ENCODE data around the gene ATG16L1.

ATG16L1 gene

DNA sequence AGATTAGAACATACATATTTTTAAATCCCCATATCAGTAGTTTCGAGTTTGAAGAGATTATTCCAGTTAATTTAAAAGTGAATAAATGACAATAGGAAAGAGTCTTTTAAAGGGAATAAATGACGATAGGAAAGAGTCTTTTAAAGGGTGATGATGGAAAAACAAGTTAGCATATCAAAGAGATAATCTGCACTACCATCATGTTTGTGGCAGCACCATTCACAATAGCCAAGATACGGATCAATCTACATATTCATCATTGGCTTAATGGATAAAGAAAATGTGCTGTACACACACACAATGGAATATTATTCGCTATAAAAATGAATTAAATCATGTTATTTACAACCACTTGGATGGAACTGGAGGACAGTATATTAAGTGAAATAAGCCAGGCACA, 15.0 kb downstream of the ATG16L1 start:
- in situ Hi-C loops (cut with MboI; ENCODE audit: low sequenced_read_pairs, unreplicated experiment), result loop anchor here (25.0 kb wide), 1 partner anchor 654 kb away; no protein-coding TSS in a partner anchor
- no peak for DNase-seq (ENCODE audit: low spot score)
- TF ChIP-seq, protein P1, sequence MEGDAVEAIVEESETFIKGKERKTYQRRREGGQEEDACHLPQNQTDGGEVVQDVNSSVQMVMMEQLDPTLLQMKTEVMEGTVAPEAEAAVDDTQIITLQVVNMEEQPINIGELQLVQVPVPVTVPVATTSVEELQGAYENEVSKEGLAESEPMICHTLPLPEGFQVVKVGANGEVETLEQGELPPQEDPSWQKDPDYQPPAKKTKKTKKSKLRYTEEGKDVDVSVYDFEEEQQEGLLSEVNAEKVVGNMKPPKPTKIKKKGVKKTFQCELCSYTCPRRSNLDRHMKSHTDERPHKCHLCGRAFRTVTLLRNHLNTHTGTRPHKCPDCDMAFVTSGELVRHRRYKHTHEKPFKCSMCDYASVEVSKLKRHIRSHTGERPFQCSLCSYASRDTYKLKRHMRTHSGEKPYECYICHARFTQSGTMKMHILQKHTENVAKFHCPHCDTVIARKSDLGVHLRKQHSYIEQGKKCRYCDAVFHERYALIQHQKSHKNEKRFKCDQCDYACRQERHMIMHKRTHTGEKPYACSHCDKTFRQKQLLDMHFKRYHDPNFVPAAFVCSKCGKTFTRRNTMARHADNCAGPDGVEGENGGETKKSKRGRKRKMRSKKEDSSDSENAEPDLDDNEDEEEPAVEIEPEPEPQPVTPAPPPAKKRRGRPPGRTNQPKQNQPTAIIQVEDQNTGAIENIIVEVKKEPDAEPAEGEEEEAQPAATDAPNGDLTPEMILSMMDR (IDR thresholded peaks at IDR 0.05; ENCODE audit: borderline replicate concordance, control extremely low read depth, extremely low read depth, insufficient read depth, missing control alignments), result no peak

DNA sequence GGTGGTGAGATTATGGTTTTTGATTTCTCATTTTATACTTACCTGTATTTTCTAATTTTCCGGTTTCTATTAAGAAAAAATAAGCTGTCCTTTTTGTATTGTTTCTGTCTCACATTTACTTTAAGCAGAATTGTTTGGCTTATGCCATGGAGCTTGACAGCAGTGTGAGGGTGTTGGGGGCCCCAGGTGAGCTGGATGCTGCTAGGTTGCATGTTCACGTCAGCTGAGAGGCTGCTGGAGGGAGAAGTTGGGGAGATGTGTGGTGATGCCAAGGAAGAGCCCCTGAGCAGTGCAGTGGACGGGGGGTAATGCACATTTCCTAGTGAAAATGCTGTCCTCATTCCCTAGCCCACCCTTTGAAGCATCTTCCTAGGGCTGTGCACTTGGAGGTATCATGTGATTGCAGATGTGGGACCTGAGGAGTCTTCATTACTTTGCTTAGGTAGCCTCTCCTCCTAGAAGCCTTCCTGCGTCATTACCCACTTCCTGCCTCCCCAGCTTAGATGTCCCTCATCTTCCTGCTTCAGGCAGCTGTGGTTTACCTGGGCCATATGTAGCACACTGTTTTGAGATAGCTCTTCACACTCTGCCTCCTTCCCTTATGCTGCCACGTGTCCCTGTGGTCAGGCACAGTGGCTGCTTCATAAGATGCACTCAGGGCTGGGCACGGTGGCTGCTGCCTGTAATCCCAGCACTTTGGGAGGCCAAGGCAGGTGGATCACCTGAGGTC, 16.2 kb downstream of the ATG16L1 start:
- in situ Hi-C loops (cut with MboI; ENCODE audit: low sequenced_read_pairs, unreplicated experiment), result loop anchor here (25.0 kb wide), 1 partner anchor 655 kb away; no protein-coding TSS in a partner anchor

DNA sequence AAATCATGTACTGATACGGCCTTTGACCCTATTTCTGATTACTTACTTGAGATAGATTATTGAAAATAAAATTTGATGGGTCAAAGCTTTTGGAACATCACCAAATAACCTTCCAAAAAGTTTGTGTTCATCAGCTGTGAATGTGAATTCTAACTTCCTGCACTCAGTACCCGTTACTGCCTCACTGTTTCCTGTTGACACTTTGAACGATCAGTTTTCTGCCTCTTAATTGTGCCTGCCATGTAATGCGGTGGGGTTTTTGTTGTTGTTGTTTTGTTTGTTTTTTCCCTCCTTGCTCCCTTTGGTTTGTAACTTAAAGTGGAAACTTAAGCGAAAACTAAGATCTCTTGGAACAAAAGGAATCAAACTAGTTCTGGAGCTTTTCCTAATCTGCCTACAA, 18.9 kb downstream of the ATG16L1 start:
- DNase-seq (ENCODE audit: low spot score), result no peak
- TF ChIP-seq, protein P1 (IDR thresholded peaks at IDR 0.05; ENCODE audit: borderline replicate concordance, control extremely low read depth, extremely low read depth, insufficient read depth, missing control alignments), result no peak
- in situ Hi-C loops (cut with MboI; ENCODE audit: low sequenced_read_pairs, unreplicated experiment), result loop anchor here (25.0 kb wide), 1 partner anchor 658 kb away; no protein-coding TSS in a partner anchor

More for the DNA sequence above, 16.2 kb downstream of the ATG16L1 start:
- TF ChIP-seq, protein P1 (IDR thresholded peaks at IDR 0.05; ENCODE audit: borderline replicate concordance, control extremely low read depth, extremely low read depth, insufficient read depth, missing control alignments), result no peak
- peak; percentile 43 for DNase-seq (ENCODE audit: low spot score)

DNA sequence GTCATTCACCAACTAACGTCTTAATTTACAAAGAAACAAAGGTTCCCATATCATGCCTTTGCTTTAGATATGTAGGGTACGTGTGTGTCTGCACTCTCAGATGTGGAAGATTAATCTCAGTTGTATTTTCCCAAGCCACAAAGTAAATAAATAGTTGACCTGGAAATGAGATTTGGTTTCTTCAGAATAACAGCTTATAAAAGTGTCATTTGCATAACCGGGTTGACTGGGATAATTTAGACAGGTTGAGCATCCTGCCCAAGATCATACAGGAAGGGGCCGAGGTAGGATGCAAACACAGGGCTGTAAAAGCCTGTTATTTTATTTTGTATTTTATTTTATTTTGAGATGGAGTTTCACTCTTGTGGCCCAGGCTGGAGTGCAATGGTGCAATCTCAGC, 19.5 kb downstream of the ATG16L1 start:
- no peak for DNase-seq (ENCODE audit: low spot score)
- in situ Hi-C loops (cut with MboI; ENCODE audit: low sequenced_read_pairs, unreplicated experiment), result loop anchor here (25.0 kb wide), 1 partner anchor 659 kb away; no protein-coding TSS in a partner anchor
- TF ChIP-seq, protein P1 (IDR thresholded peaks at IDR 0.05; ENCODE audit: borderline replicate concordance, control extremely low read depth, extremely low read depth, insufficient read depth, missing control alignments), result no peak

DNA sequence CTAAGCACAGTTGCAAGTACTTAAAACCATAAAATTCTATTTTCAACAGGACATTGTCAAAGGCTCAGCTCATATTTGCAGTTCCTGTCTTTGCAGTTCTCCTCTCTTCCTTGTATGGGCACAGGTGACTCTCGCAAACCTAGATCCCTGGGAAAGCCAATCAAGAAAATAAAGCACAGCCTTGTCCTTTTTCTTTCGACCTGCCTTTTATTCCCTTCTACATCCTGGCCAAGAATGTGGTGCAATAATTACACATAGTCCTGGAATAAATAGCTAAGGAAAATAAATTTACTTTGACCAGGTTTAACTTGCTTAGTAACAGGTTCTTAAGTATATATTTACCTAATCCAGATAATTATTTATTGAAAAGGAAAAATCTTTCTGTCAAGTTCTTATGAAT, 20.2 kb downstream of the ATG16L1 start:
- DNase-seq (ENCODE audit: low spot score), result no peak

DNA sequence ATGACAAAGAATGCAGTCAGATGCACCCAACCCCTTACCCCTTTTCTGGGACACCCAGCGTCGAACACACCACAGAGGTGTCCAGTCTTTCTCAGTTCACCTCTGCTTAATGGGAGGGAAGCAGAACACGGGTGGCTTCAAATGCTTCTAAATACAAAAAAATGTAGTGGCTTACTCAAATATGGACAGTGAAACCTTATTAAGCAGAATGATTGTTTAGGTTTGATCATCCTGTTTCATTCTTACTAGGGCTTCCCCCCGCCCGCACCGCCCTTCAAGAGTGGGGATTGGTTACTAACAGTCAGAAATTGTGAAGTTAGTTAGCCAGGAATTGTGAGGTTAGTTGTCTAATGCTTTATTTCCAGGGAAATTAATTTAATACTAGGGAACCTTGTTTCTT, 21.6 kb downstream of the ATG16L1 start:
- no peak for DNase-seq (ENCODE audit: low spot score)
- TF ChIP-seq, protein P1 (IDR thresholded peaks at IDR 0.05; ENCODE audit: borderline replicate concordance, control extremely low read depth, extremely low read depth, insufficient read depth, missing control alignments), result no peak
- in situ Hi-C loops (cut with MboI; ENCODE audit: low sequenced_read_pairs, unreplicated experiment), result loop anchor here (25.0 kb wide), 1 partner anchor 661 kb away; no protein-coding TSS in a partner anchor

More for the DNA sequence above, 20.2 kb downstream of the ATG16L1 start:
- in situ Hi-C loops (cut with MboI; ENCODE audit: low sequenced_read_pairs, unreplicated experiment), result loop anchor here (25.0 kb wide), 1 partner anchor 659 kb away; no protein-coding TSS in a partner anchor
- TF ChIP-seq, protein P1 (IDR thresholded peaks at IDR 0.05; ENCODE audit: borderline replicate concordance, control extremely low read depth, extremely low read depth, insufficient read depth, missing control alignments), result no peak
